Right forelimb (tissue), 1 donor: ENCODE measurements around the gene CRYAA.
A peak's percentile ranks its signal among the peaks of the same experiment; 100 is the strongest.
"Not testable (repeated sequence)": the region's sequence is repeated elsewhere in the genome, so short reads cannot be mapped to it uniquely, and the experiment has no call there.

ENCODE experiments used
- DNase-seq: peaks from one replicate; pipeline ENCODE4 v3.0.0-alpha.2; 2018

The CRYAA gene

GRCh38 chr21:43177043-43177906 is 8.5 kb downstream of the CRYAA start:
- DNase-seq, result not testable (repeated sequence)

- DNase-seq, result not testable (repeated sequence)
These were observed 9.5 kb downstream of the CRYAA start for GRCh38 chr21:43178175-43178826.

- DNase-seq, result not testable (repeated sequence)
These were observed 12.2 kb downstream of the CRYAA start for GRCh38 chr21:43181033-43181432.

GRCh38 chr21:43187268-43187667 is 18.5 kb downstream of the CRYAA start:
- not testable (repeated sequence) for DNase-seq

- peak; percentile 7 for DNase-seq
These were observed 18.9 kb downstream of the CRYAA start for GRCh38 chr21:43187715-43188114.

GRCh38 chr21:43188181-43188580 is 19.4 kb downstream of the CRYAA start:
- DNase-seq, result peak; percentile 21

GRCh38 chr21:43188592-43189210 is 19.9 kb downstream of the CRYAA start:
- peak; percentile 54 for DNase-seq

- peak; percentile 13 for DNase-seq
These were observed 21.1 kb downstream of the CRYAA start for GRCh38 chr21:43189936-43190335.

- DNase-seq, result peak; percentile 13
These were observed 21.7 kb downstream of the CRYAA start for GRCh38 chr21:43190544-43190943.

GRCh38 chr21:43190951-43191350 is 22.1 kb downstream of the CRYAA start:
- peak; percentile 6 for DNase-seq

- DNase-seq, result peak; percentile 5
These were observed 22.7 kb downstream of the CRYAA start for GRCh38 chr21:43191521-43191920.

- peak; percentile 23 for DNase-seq
These were observed 23.2 kb downstream of the CRYAA start for GRCh38 chr21:43191971-43192370.

- peak; percentile 34 for DNase-seq
These were observed 23.8 kb downstream of the CRYAA start for GRCh38 chr21:43192501-43193081.

GRCh38 chr21:43193088-43193650 is 24.4 kb downstream of the CRYAA start:
- no peak for DNase-seq

- peak; percentile 50 for DNase-seq
These were observed 25.0 kb downstream of the CRYAA start for GRCh38 chr21:43193651-43194302.

GRCh38 chr21:43194303-43195120 is 25.7 kb downstream of the CRYAA start:
- DNase-seq, result peak; percentile 46

GRCh38 chr21:43195121-43196021 is 26.6 kb downstream of the CRYAA start:
- peak; percentile 45 for DNase-seq

GRCh38 chr21:43196826-43197225 is 28.0 kb downstream of the CRYAA start:
- DNase-seq, result peak; percentile 47

GRCh38 chr21:43198376-43198775 is 29.6 kb downstream of the CRYAA start:
- DNase-seq, result no peak

- DNase-seq, result no peak
These were observed 32.7 kb downstream of the CRYAA start for GRCh38 chr21:43201491-43201890.
